Right cardiac atrium (tissue), 5 donors: ENCODE data around the gene TRIM10. TPM values are rescaled to one million over a fixed set of nuclear protein-coding genes. Genes with fewer than 3 reads are reported as not detected.
A peak's percentile ranks its signal among the peaks of the same experiment; 100 is the strongest.

ENCODE experiments used
- ATAC-seq, 2 donors: fragments of 200-7000 bp; cut with Tn5 transposase; one replicate each; pipeline versions ENCODE4 v1.8.0 to v1.9.1; 2020; ENCODE audit warnings: moderate library complexity in 2 of 2, mild to moderate bottlenecking in 1 of 2
- DNase-seq, 3 donors: peaks; one replicate each; pipeline ENCODE4 v3.0.0-alpha.2; 2020
- H3K27ac ChIP-seq: one replicate; pipeline ENCODE4 v1.5.1; 2013; ENCODE audit warnings: mild to moderate bottlenecking, low read length, control low read depth, moderate library complexity
- H3K27me3 ChIP-seq: one replicate; pipeline ENCODE4 v1.6.1; 2013; ENCODE audit not compliant: control insufficient read depth, insufficient read depth
- H3K4me1 ChIP-seq: one replicate; pipeline ENCODE4 v1.6.1; 2013; ENCODE audit warnings: low read length; ENCODE audit not compliant: control insufficient read depth, insufficient read depth
- H3K4me3 ChIP-seq: one replicate; pipeline ENCODE4 v1.5.1; 2013; ENCODE audit warnings: low read length, control low read depth
- H3K9me3 ChIP-seq: one replicate; pipeline ENCODE4 v1.6.1; 2013; ENCODE audit warnings: low read length; ENCODE audit not compliant: control insufficient read depth
- WGBS: extraction: QIAGEN DNeasy Blood & Tissue Kit; methylation state at CpG from one replicate; pipeline ENCODE4 v1.1.7; 2013; 5-methylcytosine and 5-hydroxymethylcytosine counted together
- intact Hi-C, 4 donors: fragments of 100-400 bp; cut with DNase I; formaldehyde crosslinking; loops; one replicate each; pipeline versions ENCODE4 v1.11.0 to v1.14.0; 2022 to 2023
- polyA plus RNA-seq: library from polyadenylated mRNA; stranded (reverse); fragments of 200-250 nt; gene quantifications from one replicate; pipeline ENCODE4 v1.2.3, GENCODE V29; 2013
- total RNA-seq, 4 donors: library from RNA; stranded (reverse); fragmentation: NEBNext Ultra II Directional; extraction: Animal tissue kit (Norgen Biotek cat#: 25700); gene quantifications; one replicate each; pipeline ENCODE4 v1.2.1, GENCODE V29; 2021
- donor health status: healthy with polysubstance abuse.
- donor health status: DM: no; HTN: yes; CAD: no.
- donor health status: DM: no; HTN: no; CAD: no.
- donor health status: DM: no; HTN: yes; CAD: no; lungs with severe emphysema.
- donor health status: DM: yes; HTN: yes; CAD: no.

TRIM10 gene
- total and polyA plus RNA-seq, 5 donors: not detected

- 91% methylated on average over 17 of the region's 17 CpGs for WGBS
- Histone ChIP-seq H3K4me3 (no peak overlapping the region), H3K27me3 (no peaks in the 10 kb centered on the region), H3K27ac (no peak overlapping the region), H3K4me1 (peaks cover 2% of the 10 kb centered on the region), H3K9me3 (no peaks in the 10 kb centered on the region)
- intact Hi-C loops: no loop called here
- DNase-seq (no peak), ATAC-seq (no peak)
These were observed 815 bp downstream of the TRIM10 start for GRCh38 chr6:30160008-30160784.

GRCh38 chr6:30158475-30159040, 2.5 kb downstream of the TRIM10 start:
- ATAC-seq (no peak), DNase-seq (no peak)
- H3K27ac ChIP-seq: no peak overlapping the region
- intact Hi-C loops: no loop called here
- WGBS: 68% methylated on average over 3 of the region's 3 CpGs
- no peaks in the 10 kb centered on the region for H3K27me3 ChIP-seq
- no peak overlapping the region for H3K4me3 ChIP-seq
- H3K4me1 ChIP-seq: peaks cover 2% of the 10 kb centered on the region
- no peaks in the 10 kb centered on the region for H3K9me3 ChIP-seq

DNA sequence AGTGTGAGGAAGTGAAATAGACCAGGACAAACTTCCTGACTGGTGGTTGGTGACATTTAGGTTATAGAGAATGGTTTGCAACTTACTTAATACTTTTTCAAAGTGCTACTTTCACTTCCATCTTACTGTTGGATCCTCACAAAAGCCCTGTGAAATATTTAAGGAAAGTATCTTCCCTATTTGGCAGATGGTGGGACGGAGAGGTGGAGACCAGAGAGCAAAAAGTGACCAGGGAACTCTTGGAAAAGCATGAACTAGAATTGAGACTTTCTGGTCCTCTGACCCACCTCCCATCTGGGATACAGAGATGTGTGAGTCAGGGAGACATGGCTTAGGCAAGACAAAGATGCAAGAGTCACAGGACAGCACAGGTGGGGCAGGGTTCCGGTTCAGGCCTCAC, 3.0 kb downstream of the TRIM10 start:
- DNase-seq (no peak), ATAC-seq (no peak)
- intact Hi-C loops: no loop called here

DNA sequence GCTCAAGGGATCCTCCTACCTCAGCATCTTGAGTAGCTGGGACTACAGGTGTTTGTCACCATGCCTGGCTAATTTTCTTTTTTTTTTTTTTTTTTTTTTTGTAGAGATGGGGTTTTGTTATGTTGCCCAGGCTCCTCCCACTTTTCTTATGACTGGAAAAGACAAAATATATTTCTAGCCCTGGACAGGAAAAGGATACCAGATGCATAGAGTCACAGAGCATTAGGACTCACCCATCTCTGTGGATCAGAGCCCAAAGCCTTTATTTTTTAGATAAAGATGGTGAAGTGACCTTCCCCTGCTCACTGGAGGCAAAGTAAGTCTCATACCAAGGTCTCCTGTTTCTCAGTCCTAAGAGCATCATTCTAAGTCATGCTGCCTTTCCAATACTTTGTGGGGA, 3.4 kb downstream of the TRIM10 start:
- H3K4me3 ChIP-seq: no peak overlapping the region

More for the DNA sequence above, 3.0 kb downstream of the TRIM10 start:
- Histone ChIP-seq H3K27me3 (no peaks in the 10 kb centered on the region), H3K9me3 (no peaks in the 10 kb centered on the region), H3K27ac (no peak overlapping the region), H3K4me3 (no peak overlapping the region), H3K4me1 (peaks cover 2% of the 10 kb centered on the region)
- WGBS: 81% methylated on average over 2 of the region's 2 CpGs

GRCh38 chr6:30156774-30157173, 4.2 kb downstream of the TRIM10 start:
- no peak overlapping the region for H3K27ac ChIP-seq
- ATAC-seq (no peak), DNase-seq (no peak)
- H3K4me3 ChIP-seq: no peak overlapping the region
- no peaks in the 10 kb centered on the region for H3K27me3 ChIP-seq
- intact Hi-C loops: no loop called here
- H3K9me3 ChIP-seq: no peaks in the 10 kb centered on the region
- H3K4me1 ChIP-seq: peaks cover 2% of the 10 kb centered on the region
- 88% methylated on average over 9 of the region's 9 CpGs for WGBS

More for the DNA sequence above, 3.4 kb downstream of the TRIM10 start:
- ATAC-seq (no peak), DNase-seq (no peak)
- Histone ChIP-seq H3K27me3 (no peaks in the 10 kb centered on the region), H3K4me1 (peaks cover 2% of the 10 kb centered on the region), H3K27ac (no peak overlapping the region), H3K9me3 (no peaks in the 10 kb centered on the region)
- intact Hi-C loops: no loop called here

DNA sequence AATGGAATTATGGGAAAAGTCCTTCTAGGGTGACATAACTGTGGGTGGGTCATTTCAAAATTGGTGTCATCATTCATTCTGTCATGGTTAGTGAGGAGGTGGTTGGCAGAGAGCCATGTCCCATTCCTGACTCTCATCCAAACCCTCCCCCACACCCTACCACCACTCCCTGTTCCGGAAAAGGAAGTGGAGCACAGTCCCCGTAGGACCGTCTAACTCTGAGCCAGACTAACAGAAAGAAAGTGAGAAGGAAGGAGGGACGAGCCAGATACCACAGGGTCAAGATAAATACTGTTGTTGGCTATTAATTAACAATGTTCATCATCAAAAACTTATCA, 4.8 kb downstream of the TRIM10 start:
- no peak overlapping the region for H3K27ac ChIP-seq
- intact Hi-C loops: no loop called here
- H3K9me3 ChIP-seq: no peaks in the 10 kb centered on the region
- H3K4me1 ChIP-seq: peaks cover 2% of the 10 kb centered on the region
- H3K4me3 ChIP-seq: no peak overlapping the region
- WGBS: 9% methylated on average over 4 of the region's 4 CpGs
- ATAC-seq (peak; percentile 71 to 93), DNase-seq (peak in 2 of 3 donors; percentile 71 to 72)
- H3K27me3 ChIP-seq: no peaks in the 10 kb centered on the region

DNA sequence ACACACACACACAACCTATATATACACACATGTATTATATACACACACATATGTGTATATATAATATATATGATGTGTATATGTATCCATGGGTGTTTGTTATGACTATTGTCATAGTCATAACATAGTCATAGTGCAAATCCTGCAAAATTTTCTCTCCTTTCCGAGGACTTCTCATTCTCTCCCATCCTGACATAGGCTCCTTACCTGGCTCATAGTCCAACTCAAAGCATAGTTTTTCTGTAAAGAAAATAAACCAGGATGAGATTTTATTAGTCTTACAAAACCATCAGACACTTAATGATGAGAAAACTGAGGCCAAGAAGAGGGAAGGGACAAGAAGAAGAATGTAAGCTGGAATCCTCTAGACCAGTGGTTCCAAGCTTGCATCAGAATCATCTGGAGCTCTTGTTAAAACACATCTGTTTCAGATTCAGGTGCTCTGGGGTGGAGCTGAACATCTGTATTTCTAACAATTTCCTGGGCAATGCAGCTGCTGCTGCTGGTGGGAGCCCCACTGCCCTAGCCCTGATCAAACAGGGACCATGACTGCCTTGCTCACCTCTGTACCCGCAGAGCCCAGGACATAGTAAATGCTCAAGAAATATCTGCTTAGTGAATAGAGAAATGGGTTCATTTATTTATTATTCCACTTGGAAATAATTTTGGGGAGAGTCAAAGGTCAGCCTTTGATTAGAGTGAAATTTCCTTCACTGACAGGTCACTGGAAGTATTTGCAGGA, 5.3 kb downstream of the TRIM10 start:
- no peak overlapping the region for H3K27ac ChIP-seq
- 93% methylated on average over 2 of the region's 2 CpGs for WGBS
- intact Hi-C loops: no loop called here
- ATAC-seq (peak in 1 of 2 donors; percentile 19), DNase-seq (no peak)
- peaks cover 2% of the 10 kb centered on the region for H3K4me1 ChIP-seq
- H3K27me3 ChIP-seq: no peaks in the 10 kb centered on the region
- no peak overlapping the region for H3K4me3 ChIP-seq
- no peaks in the 10 kb centered on the region for H3K9me3 ChIP-seq

- WGBS: 55% methylated on average over 12 of the region's 12 CpGs
- ATAC-seq (peak; percentile 36 to 57), DNase-seq (no peak)
- Histone ChIP-seq H3K9me3 (no peaks in the 10 kb centered on the region), H3K27me3 (no peaks in the 10 kb centered on the region), H3K4me3 (no peak overlapping the region), H3K27ac (no peak overlapping the region), H3K4me1 (peaks cover 2% of the 10 kb centered on the region)
- intact Hi-C loops: no loop called here
These were observed 6.1 kb downstream of the TRIM10 start for GRCh38 chr6:30154709-30155519.

- intact Hi-C loops: no loop called here
These were observed 7.0 kb downstream of the TRIM10 start for GRCh38 chr6:30154061-30154460.

DNA sequence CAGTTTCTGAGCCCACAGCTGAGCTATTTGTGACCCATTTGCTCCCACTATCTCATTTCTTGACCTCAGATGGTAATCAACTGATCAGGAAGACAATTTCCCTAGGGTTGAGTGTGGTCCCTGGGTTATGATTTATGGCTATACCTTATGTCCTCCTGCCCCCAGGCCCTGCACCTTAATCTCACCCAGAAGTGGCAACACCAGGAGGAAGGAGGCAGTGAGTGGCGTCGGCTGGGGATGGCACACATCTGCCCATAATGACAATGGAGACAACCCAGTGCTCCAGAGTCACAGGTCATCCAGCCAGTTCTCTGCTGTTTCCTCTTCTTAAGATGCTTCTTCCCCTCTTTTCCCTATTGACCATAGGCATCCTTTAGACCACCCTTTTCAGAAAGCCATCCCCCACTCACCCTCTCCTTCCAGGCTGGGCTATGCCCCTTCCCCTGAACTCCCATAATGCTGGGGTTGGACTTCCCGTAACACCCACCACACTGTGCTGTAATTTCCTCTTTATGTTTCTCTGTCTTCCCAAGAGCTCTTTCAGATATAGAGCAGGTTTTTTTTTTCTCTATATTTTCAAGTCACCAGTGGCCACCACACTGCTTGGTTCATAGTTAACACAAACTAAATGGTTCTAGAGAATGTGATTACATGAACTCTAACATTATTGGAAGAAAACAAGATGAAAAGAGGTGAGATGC, 8.0 kb downstream of the TRIM10 start:
- DNase-seq (no peak), ATAC-seq (no peak)
- Histone ChIP-seq H3K4me3 (no peak overlapping the region), H3K4me1 (peaks cover 2% of the 10 kb centered on the region), H3K9me3 (no peaks in the 10 kb centered on the region), H3K27ac (no peak overlapping the region), H3K27me3 (no peaks in the 10 kb centered on the region)
- intact Hi-C loops: no loop called here
- WGBS: 63% methylated on average over 3 of the region's 3 CpGs

More at GRCh38 chr6:30154061-30154460, 7.0 kb downstream of the TRIM10 start:
- Histone ChIP-seq H3K27me3 (no peaks in the 10 kb centered on the region), H3K4me1 (peaks cover 2% of the 10 kb centered on the region), H3K4me3 (no peak overlapping the region), H3K9me3 (no peaks in the 10 kb centered on the region), H3K27ac (no peak overlapping the region)
- ATAC-seq (no peak), DNase-seq (no peak)
- WGBS: 89% methylated on average over 17 of the region's 17 CpGs
